Right atrium auricular region (tissue), 2 donors: Measurements from ENCODE around the gene PCID2. TPM values are rescaled to one million over a fixed set of nuclear protein-coding genes. Genes with fewer than 3 reads are reported as not detected.

ENCODE experiments used
- DNase-seq: peaks from one replicate; pipeline ENCODE4 v3.0.0-alpha.2; 2019; ENCODE audit warnings: low spot score
- H3K27ac ChIP-seq, 2 donors: fragments of 200-600 bp; sonication (generic); 1 replicate in 1 of 2; 2 replicates in 1 of 2; pipeline ENCODE4 v1.5.1; 2016 to 2019
- H3K27me3 ChIP-seq, 2 donors: fragments of 200-600 bp; sonication (generic); one replicate each; pipeline versions ENCODE4 v1.5.1 to v1.6.0; 2017 to 2019
- H3K36me3 ChIP-seq: fragments of 200-600 bp; sonication (generic); one replicate; pipeline ENCODE4 v1.5.1; 2016
- H3K4me1 ChIP-seq, 2 donors: fragments of 200-600 bp; sonication (generic); one replicate each; pipeline versions ENCODE4 v1.5.1 to v1.6.0; 2017 to 2019
- H3K4me3 ChIP-seq, 2 donors: fragments of 200-600 bp; sonication (generic); 1 replicate in 1 of 2; 2 replicates in 1 of 2; pipeline ENCODE4 v1.5.1; 2017 to 2019; ENCODE audit warnings: mild to moderate bottlenecking in 1 of 2, moderate library complexity in 1 of 2
- H3K9me3 ChIP-seq, 2 donors: fragments of 200-600 bp; sonication (generic); one replicate each; pipeline ENCODE4 v1.5.1; 2019
- total RNA-seq, 2 donors: library from RNA; depleted of rRNA; stranded (reverse); fragments of >200 nt; gene quantifications; one replicate each; pipeline ENCODE4 v1.1.0, GENCODE V29; 2016
- TF ChIP-seq, protein P1 (sequence below), 2 donors: fragments of 200-600 bp; sonication (generic); IDR thresholded peaks; one replicate each; pipeline ENCODE4 v1.5.1; 2019; ENCODE audit warnings: antibody characterized with exemption in 2 of 2

PCID2 gene
- total RNA-seq, 2 donors from 2014 or later = 34.8 to 44.4 TPM

DNA sequence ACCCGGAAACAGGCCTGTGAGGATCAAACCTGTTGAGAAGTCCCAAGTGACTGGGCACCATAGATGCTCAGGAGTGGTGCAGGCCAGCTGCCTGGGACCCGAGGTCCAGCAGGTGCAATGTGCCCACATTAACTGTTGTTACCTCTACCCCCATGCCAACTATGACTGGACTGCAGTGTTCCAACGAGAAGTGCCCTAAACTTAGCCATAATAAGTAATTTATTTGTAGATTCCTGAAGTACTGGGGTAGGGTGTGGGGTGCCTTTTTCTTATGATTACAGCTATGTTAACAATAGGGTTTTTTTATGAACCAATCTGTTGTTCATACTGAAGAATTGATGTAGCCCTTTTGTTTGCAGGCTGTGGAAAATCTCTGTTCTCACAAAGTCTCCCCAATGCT lies 10.1 kb upstream of the PCID2 start:
- H3K4me3 ChIP-seq = no peak overlapping the region
- no peak for DNase-seq
- peaks cover 25% of the 10 kb centered on the region for H3K36me3 ChIP-seq
- H3K27me3 ChIP-seq = no peaks in the 10 kb centered on the region
- H3K9me3 ChIP-seq = no peaks in the 10 kb centered on the region
- TF ChIP-seq, protein P1, sequence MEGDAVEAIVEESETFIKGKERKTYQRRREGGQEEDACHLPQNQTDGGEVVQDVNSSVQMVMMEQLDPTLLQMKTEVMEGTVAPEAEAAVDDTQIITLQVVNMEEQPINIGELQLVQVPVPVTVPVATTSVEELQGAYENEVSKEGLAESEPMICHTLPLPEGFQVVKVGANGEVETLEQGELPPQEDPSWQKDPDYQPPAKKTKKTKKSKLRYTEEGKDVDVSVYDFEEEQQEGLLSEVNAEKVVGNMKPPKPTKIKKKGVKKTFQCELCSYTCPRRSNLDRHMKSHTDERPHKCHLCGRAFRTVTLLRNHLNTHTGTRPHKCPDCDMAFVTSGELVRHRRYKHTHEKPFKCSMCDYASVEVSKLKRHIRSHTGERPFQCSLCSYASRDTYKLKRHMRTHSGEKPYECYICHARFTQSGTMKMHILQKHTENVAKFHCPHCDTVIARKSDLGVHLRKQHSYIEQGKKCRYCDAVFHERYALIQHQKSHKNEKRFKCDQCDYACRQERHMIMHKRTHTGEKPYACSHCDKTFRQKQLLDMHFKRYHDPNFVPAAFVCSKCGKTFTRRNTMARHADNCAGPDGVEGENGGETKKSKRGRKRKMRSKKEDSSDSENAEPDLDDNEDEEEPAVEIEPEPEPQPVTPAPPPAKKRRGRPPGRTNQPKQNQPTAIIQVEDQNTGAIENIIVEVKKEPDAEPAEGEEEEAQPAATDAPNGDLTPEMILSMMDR (IDR thresholded peaks at IDR 0.05) = no peak
- peaks cover 0 to 61% of the 10 kb centered on the region in 2 donors for H3K4me1 ChIP-seq
- peak overlapping the region; percentile 84 to 86 for H3K27ac ChIP-seq

- TF ChIP-seq, protein P1 (IDR thresholded peaks at IDR 0.05) = no peak
- no peak for DNase-seq
- H3K36me3 ChIP-seq = peaks cover 24% of the 10 kb centered on the region
- H3K4me3 ChIP-seq = no peak overlapping the region
- no peaks in the 10 kb centered on the region for H3K27me3 ChIP-seq
- H3K27ac ChIP-seq = peak overlapping the region; percentile 84 to 86
- H3K9me3 ChIP-seq = no peaks in the 10 kb centered on the region
- H3K4me1 ChIP-seq = peaks cover 0 to 77% of the 10 kb centered on the region in 2 donors
Observed at GRCh38 chr13:113216254-113217048, 8.0 kb upstream of the PCID2 start.

- DNase-seq = no peak
- no peaks in the 10 kb centered on the region for H3K9me3 ChIP-seq
- H3K27me3 ChIP-seq = no peaks in the 10 kb centered on the region
- no peak overlapping the region for H3K4me3 ChIP-seq
- peaks cover 4% of the 10 kb centered on the region for H3K36me3 ChIP-seq
- H3K4me1 ChIP-seq = peaks cover 0 to 68% of the 10 kb centered on the region in 2 donors
- TF ChIP-seq, protein P1 (IDR thresholded peaks at IDR 0.05) = no peak
- H3K27ac ChIP-seq = no peak overlapping the region
Observed at GRCh38 chr13:113211774-113212173, 3.3 kb upstream of the PCID2 start.

DNA sequence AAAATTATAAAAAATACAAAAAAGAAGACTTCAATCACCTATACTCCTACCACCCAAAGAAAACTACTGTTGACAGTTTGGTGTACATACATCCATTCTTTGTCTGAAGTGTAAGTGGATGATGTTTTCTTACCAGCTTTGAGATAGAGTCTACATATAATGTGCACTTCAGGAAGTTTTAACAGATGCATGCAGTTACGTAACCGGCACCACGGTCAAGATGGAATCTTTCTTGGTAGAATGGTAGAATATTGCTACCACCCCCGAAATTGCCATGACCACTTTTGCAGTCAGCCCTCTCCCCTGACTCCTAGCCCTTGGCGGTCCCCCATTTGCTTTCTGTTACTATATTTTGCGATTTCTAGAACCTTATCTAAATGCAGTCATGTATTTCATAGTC lies 2.4 kb upstream of the PCID2 start:
- Histone ChIP-seq H3K27me3 (no peaks in the 10 kb centered on the region), H3K9me3 (no peaks in the 10 kb centered on the region), H3K4me3 (peak overlapping the region; percentile 61 to 98), H3K27ac (peak overlapping the region in 1 of 2 donors; percentile 9), H3K36me3 (peaks cover 4% of the 10 kb centered on the region), H3K4me1 (peaks cover 0 to 69% of the 10 kb centered on the region in 2 donors)
- TF ChIP-seq, protein P1 (IDR thresholded peaks at IDR 0.05) = no peak
- DNase-seq = no peak

DNA sequence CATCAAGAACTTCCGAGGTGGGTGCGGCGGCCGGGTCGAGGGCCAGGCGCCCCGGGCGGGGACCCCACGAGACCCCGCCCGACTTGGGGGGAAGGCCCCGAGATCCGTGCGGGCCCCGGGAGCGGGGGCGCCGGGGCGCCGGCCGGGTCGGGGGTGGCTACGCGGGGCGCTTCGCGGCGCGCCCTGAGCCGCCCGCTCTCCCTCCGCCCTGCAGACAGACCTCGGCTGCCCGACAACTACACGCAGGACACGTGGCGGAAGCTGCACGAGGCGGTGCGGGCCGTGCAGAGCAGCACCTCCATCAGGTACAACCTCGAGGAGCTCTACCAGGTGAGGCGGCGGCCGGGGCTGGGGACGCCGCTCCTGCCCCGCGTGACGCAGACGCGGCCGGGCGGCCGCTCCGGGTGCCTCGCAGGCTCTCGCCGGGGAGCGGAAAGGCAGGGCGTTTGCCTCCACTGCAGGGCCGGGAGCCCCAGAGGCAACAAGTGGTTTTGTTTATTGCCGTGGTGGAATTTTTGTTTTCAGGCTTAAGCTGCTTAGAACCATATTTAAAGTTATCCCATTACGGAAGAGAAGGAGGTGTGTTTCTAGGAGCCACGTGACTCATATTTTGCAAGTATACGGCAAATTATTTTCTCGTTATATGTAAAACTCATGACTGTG lies 1.4 kb upstream of the PCID2 start:
- H3K4me1 ChIP-seq = peaks cover 0 to 68% of the 10 kb centered on the region in 2 donors
- H3K27ac ChIP-seq = peak overlapping the region; percentile 99 to 100
- no peak for DNase-seq
- H3K36me3 ChIP-seq = peaks cover 4% of the 10 kb centered on the region
- H3K4me3 ChIP-seq = peak overlapping the region; percentile 61 to 98
- TF ChIP-seq, protein P1 (IDR thresholded peaks at IDR 0.05) = no peak
- no peaks in the 10 kb centered on the region for H3K9me3 ChIP-seq
- H3K27me3 ChIP-seq = no peaks in the 10 kb centered on the region
